Mesothelial cell of epicardium (in vitro differentiated cells): ENCODE data around the gene CSH2. TPM values are rescaled to one million over a fixed set of nuclear protein-coding genes. Genes with fewer than 3 reads are reported as not detected.
"Not testable (repeated sequence)": the region's sequence is repeated elsewhere in the genome, so short reads cannot be mapped to it uniquely, and the experiment has no call there.

Experiments used
- DNase-seq, 2 experiments: peaks; one replicate each; pipeline ENCODE4 v3.0.0; 2021; ENCODE audit warnings: low spot score in 2 of 2; ENCODE audit not compliant: unreplicated experiment in 2 of 2
- H3K27ac Mint-ChIP-seq: 2 replicates; pipeline ENCODE4 v1.8.0; 2021; ENCODE audit warnings: mixed read lengths
- H3K27me3 Mint-ChIP-seq: 2 replicates; pipeline ENCODE4 v1.8.0; 2021; ENCODE audit warnings: low read depth, mixed read lengths
- H3K36me3 Mint-ChIP-seq: 2 replicates; pipeline ENCODE4 v1.8.0; 2021; ENCODE audit warnings: mixed read lengths
- H3K4me1 Mint-ChIP-seq: 2 replicates; pipeline ENCODE4 v1.8.0; 2021; ENCODE audit warnings: mixed read lengths
- H3K4me3 Mint-ChIP-seq: 2 replicates; pipeline ENCODE4 v1.8.0; 2021; ENCODE audit warnings: mild to moderate bottlenecking, moderate library complexity, mixed read lengths
- H3K9me3 Mint-ChIP-seq: 2 replicates; pipeline ENCODE4 v1.8.0; 2021; ENCODE audit warnings: mixed read lengths
- CTCF ChIP-seq: fragments of 200-600 bp; sonication (generic); IDR thresholded peaks from one replicate; pipeline ENCODE4 v1.5.0; 2021; ENCODE audit warnings: antibody characterized with exemption; ENCODE audit not compliant: unreplicated experiment
- total RNA-seq: library from RNA; stranded (reverse); gene quantifications from 3 replicates; pipeline ENCODE4 v1.2.1, GENCODE V29; 2021

CSH2 gene
- total RNA-seq, 1 donor from 2014 or later, result not detected

- H3K4me1 Mint-ChIP-seq, H3K4me3 Mint-ChIP-seq, H3K27ac Mint-ChIP-seq, H3K36me3 Mint-ChIP-seq, DNase-seq, H3K9me3 Mint-ChIP-seq: not testable (repeated sequence)
- H3K27me3 Mint-ChIP-seq, result peaks cover 44% of the 10 kb centered on the region
- TF ChIP-seq CTCF, result peak; percentile 19
Measured at GRCh38 chr17:63907161-63907778, 33.8 kb upstream of the CSH2 start.

- not testable (repeated sequence) for H3K9me3 Mint-ChIP-seq, H3K36me3 Mint-ChIP-seq, DNase-seq, H3K4me1 Mint-ChIP-seq, H3K4me3 Mint-ChIP-seq, H3K27ac Mint-ChIP-seq
- H3K27me3 Mint-ChIP-seq, result peaks cover 39% of the 10 kb centered on the region
Measured at GRCh38 chr17:63904796-63905195, 31.3 kb upstream of the CSH2 start.

GRCh38 chr17:63903787-63904201 is 30.3 kb upstream of the CSH2 start:
- not testable (repeated sequence) for H3K9me3 Mint-ChIP-seq, H3K4me1 Mint-ChIP-seq, H3K36me3 Mint-ChIP-seq, DNase-seq, H3K4me3 Mint-ChIP-seq, H3K27ac Mint-ChIP-seq
- peaks cover 30% of the 10 kb centered on the region for H3K27me3 Mint-ChIP-seq
- peak; percentile 42 for TF ChIP-seq CTCF

- not testable (repeated sequence) for H3K27ac Mint-ChIP-seq, H3K4me1 Mint-ChIP-seq, H3K4me3 Mint-ChIP-seq, H3K36me3 Mint-ChIP-seq, DNase-seq, H3K9me3 Mint-ChIP-seq
- peaks cover 17% of the 10 kb centered on the region for H3K27me3 Mint-ChIP-seq
Measured at GRCh38 chr17:63901971-63902370, 28.5 kb upstream of the CSH2 start.

- not testable (repeated sequence) for H3K4me1 Mint-ChIP-seq, DNase-seq, H3K36me3 Mint-ChIP-seq, H3K27ac Mint-ChIP-seq, H3K4me3 Mint-ChIP-seq, H3K9me3 Mint-ChIP-seq
- peaks cover 18% of the 10 kb centered on the region for H3K27me3 Mint-ChIP-seq
Measured at GRCh38 chr17:63898899-63899798, 25.7 kb upstream of the CSH2 start.

- H3K27me3 Mint-ChIP-seq, H3K36me3 Mint-ChIP-seq, DNase-seq, H3K9me3 Mint-ChIP-seq, H3K4me1 Mint-ChIP-seq, H3K27ac Mint-ChIP-seq, H3K4me3 Mint-ChIP-seq: not testable (repeated sequence)
Measured at GRCh38 chr17:63896524-63897354, 23.3 kb upstream of the CSH2 start, which contains the start of gene CSH1. Gene CSH1, minus strand, starts transcription at chr17:63896574. Its CDS starts 63 bp downstream, at chr17:63896511.

GRCh38 chr17:63894821-63895220 is 21.3 kb upstream of the CSH2 start:
- H3K4me1 Mint-ChIP-seq, H3K27ac Mint-ChIP-seq, DNase-seq, H3K27me3 Mint-ChIP-seq, H3K36me3 Mint-ChIP-seq, H3K4me3 Mint-ChIP-seq, H3K9me3 Mint-ChIP-seq: not testable (repeated sequence)

- H3K4me1 Mint-ChIP-seq, DNase-seq, H3K27me3 Mint-ChIP-seq, H3K4me3 Mint-ChIP-seq, H3K9me3 Mint-ChIP-seq, H3K27ac Mint-ChIP-seq, H3K36me3 Mint-ChIP-seq: not testable (repeated sequence)
Measured at GRCh38 chr17:63894021-63894420, 20.5 kb upstream of the CSH2 start.

- not testable (repeated sequence) for H3K9me3 Mint-ChIP-seq, H3K27ac Mint-ChIP-seq, H3K27me3 Mint-ChIP-seq, DNase-seq, H3K36me3 Mint-ChIP-seq, H3K4me3 Mint-ChIP-seq
- H3K4me1 Mint-ChIP-seq, result peaks cover 12% of the 10 kb centered on the region
Measured at GRCh38 chr17:63892316-63893037, 19.0 kb upstream of the CSH2 start.
